H9 (cell line): Measurements from ENCODE around the gene WNT8B. TPM values are rescaled to one million over a fixed set of nuclear protein-coding genes. Genes with fewer than 3 reads are reported as not detected.

Experiments used
- DNase-seq: peaks from one replicate; pipeline ENCODE4 v3.0.0-alpha.2; 2017
- H2AFZ ChIP-seq: one replicate; pipeline ENCODE4 v1.6.1; 2013; ENCODE audit warnings: mild to moderate bottlenecking, low read length, control low read depth, moderate library complexity
- H2AK5ac ChIP-seq: 2 replicates; pipeline ENCODE4 v1.6.1; 2013; ENCODE audit warnings: low read length, control low read depth, mixed read lengths; ENCODE audit not compliant: insufficient read length
- H2BK120ac ChIP-seq: one replicate; pipeline ENCODE4 v1.6.1; 2013; ENCODE audit warnings: low read depth, mild to moderate bottlenecking, low read length, control low read depth, inconsistent platforms; ENCODE audit not compliant: poor library complexity, severe bottlenecking
- H2BK12ac ChIP-seq: 2 replicates; pipeline ENCODE4 v1.6.1; 2013; ENCODE audit warnings: low read length, control low read depth, mixed read lengths, low read depth; ENCODE audit not compliant: insufficient read length
- H2BK15ac ChIP-seq: 2 replicates; pipeline ENCODE4 v1.6.1; 2013; ENCODE audit warnings: low read depth, low read length, control low read depth
- H2BK20ac ChIP-seq: one replicate; pipeline ENCODE4 v1.6.1; 2013; ENCODE audit warnings: low read depth, mild to moderate bottlenecking, low read length, control low read depth, inconsistent platforms; ENCODE audit not compliant: poor library complexity, severe bottlenecking
- H2BK5ac ChIP-seq: 2 replicates; pipeline ENCODE4 v1.6.1; 2013; ENCODE audit warnings: low read length, control low read depth, mixed read lengths; ENCODE audit not compliant: insufficient read length
- H3K14ac ChIP-seq: 2 replicates; pipeline ENCODE4 v1.6.1; 2013; ENCODE audit warnings: low read length, control low read depth; ENCODE audit not compliant: insufficient read depth
- H3K18ac ChIP-seq: 2 replicates; pipeline ENCODE4 v1.6.1; 2013; ENCODE audit warnings: low read depth, mild to moderate bottlenecking, mixed read lengths, low read length, control low read depth; ENCODE audit not compliant: insufficient read length
- H3K23ac ChIP-seq: 2 replicates; pipeline ENCODE4 v1.6.1; 2013; ENCODE audit warnings: low read length, control low read depth, mixed read lengths, low read depth; ENCODE audit not compliant: insufficient read length
- H3K23me2 ChIP-seq: 2 replicates; pipeline ENCODE4 v1.6.1; 2013; ENCODE audit warnings: low read depth, mild to moderate bottlenecking, mixed read lengths, low read length, control low read depth; ENCODE audit not compliant: insufficient read length, poor library complexity, severe bottlenecking
- H3K27ac ChIP-seq: 2 replicates; pipeline ENCODE4 v1.5.1; 2013; ENCODE audit warnings: low read length, control low read depth, mixed read lengths, low read depth; ENCODE audit not compliant: insufficient read length
- H3K27me3 ChIP-seq: 2 replicates; pipeline ENCODE4 v1.6.1; 2013; ENCODE audit warnings: low read length, control low read depth, inconsistent platforms; ENCODE audit not compliant: insufficient read depth
- H3K4ac ChIP-seq: 2 replicates; pipeline ENCODE4 v1.6.1; 2013; ENCODE audit warnings: low read depth, mild to moderate bottlenecking, control low read depth, inconsistent platforms, low read length, moderate library complexity
- H3K4me1 ChIP-seq: 2 replicates; pipeline ENCODE4 v1.6.1; 2013; ENCODE audit warnings: low read length, control low read depth, inconsistent platforms; ENCODE audit not compliant: insufficient read depth
- H3K4me2 ChIP-seq: 2 replicates; pipeline ENCODE4 v1.6.1; 2013; ENCODE audit warnings: low read length, control low read depth, mixed read lengths; ENCODE audit not compliant: insufficient read length, insufficient read depth
- H3K56ac ChIP-seq: 2 replicates; pipeline ENCODE4 v1.6.1; 2013; ENCODE audit warnings: low read depth, mild to moderate bottlenecking, mixed read lengths, low read length, control low read depth; ENCODE audit not compliant: insufficient read length
- H3K79me1 ChIP-seq: 2 replicates; pipeline ENCODE4 v1.6.1; 2013; ENCODE audit warnings: low read depth, mild to moderate bottlenecking, moderate library complexity, low read length, control low read depth, inconsistent platforms; ENCODE audit not compliant: insufficient read depth, poor library complexity, severe bottlenecking
- H3K79me2 ChIP-seq: 2 replicates; pipeline ENCODE4 v1.6.1; 2013; ENCODE audit warnings: low read length, control low read depth, inconsistent platforms; ENCODE audit not compliant: insufficient read depth
- H3K9ac ChIP-seq: 2 replicates; pipeline ENCODE4 v1.6.1; 2013; ENCODE audit warnings: low read length, control low read depth, mixed read lengths; ENCODE audit not compliant: insufficient read length; ENCODE audit errors: extremely low read depth
- H3K9me3 ChIP-seq: one replicate; pipeline ENCODE4 v1.6.1; 2013; ENCODE audit warnings: low read depth, low read length, inconsistent platforms; ENCODE audit not compliant: control insufficient read depth
- H3T11ph ChIP-seq: one replicate; pipeline ENCODE4 v1.6.1; 2013; ENCODE audit warnings: mild to moderate bottlenecking, low read length, control low read depth, inconsistent platforms
- H4K20me1 ChIP-seq: one replicate; pipeline ENCODE4 v1.6.1; 2013; ENCODE audit not compliant: control insufficient read depth, insufficient read length, insufficient read depth
- H4K5ac ChIP-seq: 2 replicates; pipeline ENCODE4 v1.6.1; 2013; ENCODE audit warnings: low read depth, mild to moderate bottlenecking, mixed read lengths, low read length, control low read depth; ENCODE audit not compliant: insufficient read length
- H4K8ac ChIP-seq: replicated peaks from 2 replicates; pipeline ENCODE4 v1.6.1; 2013; ENCODE audit warnings: low read length, control low read depth, mixed read lengths, low read depth; ENCODE audit not compliant: insufficient read length
- H4K91ac ChIP-seq: 2 replicates; pipeline ENCODE4 v1.6.1; 2013; ENCODE audit warnings: low read depth, mild to moderate bottlenecking, moderate library complexity, mixed read lengths, low read length, control low read depth; ENCODE audit not compliant: insufficient read length
- H3K27ac Mint-ChIP-seq, 3 experiments: 2 replicates in 2 of 3; 3 replicates in 1 of 3; pipeline ENCODE4 v1.8.0; 2020 to 2021; ENCODE audit warnings: mixed read lengths in 3 of 3, mild to moderate bottlenecking in 1 of 3, moderate library complexity in 1 of 3
- H3K27me3 Mint-ChIP-seq: 2 replicates; pipeline ENCODE4 v1.8.0; 2021; ENCODE audit warnings: low read depth, mild to moderate bottlenecking, moderate library complexity, mixed read lengths
- H3K36me3 Mint-ChIP-seq, 3 experiments: 2 replicates in 2 of 3; 3 replicates in 1 of 3; pipeline ENCODE4 v1.8.0; 2020 to 2021; ENCODE audit warnings: low read depth in 3 of 3, mixed read lengths in 3 of 3; ENCODE audit not compliant: insufficient read depth in 1 of 3
- H3K4me1 Mint-ChIP-seq, 2 experiments: 2 replicates each; pipeline ENCODE4 v1.8.0; 2020; ENCODE audit warnings: mixed read lengths in 2 of 2
- H3K4me3 Mint-ChIP-seq, 2 experiments: 2 replicates in 1 of 2; 3 replicates in 1 of 2; pipeline ENCODE4 v1.8.0; 2020 to 2021; ENCODE audit warnings: mild to moderate bottlenecking in 2 of 2, mixed read lengths in 2 of 2, moderate library complexity in 1 of 2
- H3K9me3 Mint-ChIP-seq, 2 experiments: 2 replicates in 1 of 2; 3 replicates in 1 of 2; pipeline ENCODE4 v1.8.0; 2020; ENCODE audit warnings: mild to moderate bottlenecking in 2 of 2, mixed read lengths in 2 of 2, moderate library complexity in 1 of 2
- WGBS: extraction: QIAGEN DNeasy Blood & Tissue Kit; methylation state at CpG from one replicate; pipeline ENCODE4 v1.1.7; 2013; ENCODE audit warnings: missing lambda C conversion rate, low lambda C conversion rate, mixed read lengths; ENCODE audit not compliant: insufficient read length; ENCODE audit errors: extremely low coverage; 5-methylcytosine and 5-hydroxymethylcytosine counted together
- total RNA-seq: library from RNA; stranded (reverse); gene quantifications from 2 replicates; pipeline ENCODE4 v1.2.1, GENCODE V29; 2021
- TF ChIP-seq, protein P1 (sequence below): fragments of 200-600 bp; sonication (generic); conservative IDR thresholded peaks from 3 replicates; pipeline ENCODE4 v1.8.0; 2021; ENCODE audit warnings: antibody characterized with exemption, mild to moderate bottlenecking

The WNT8B gene
- total RNA-seq, 1 experiment from 2014 or later = not detected

DNA sequence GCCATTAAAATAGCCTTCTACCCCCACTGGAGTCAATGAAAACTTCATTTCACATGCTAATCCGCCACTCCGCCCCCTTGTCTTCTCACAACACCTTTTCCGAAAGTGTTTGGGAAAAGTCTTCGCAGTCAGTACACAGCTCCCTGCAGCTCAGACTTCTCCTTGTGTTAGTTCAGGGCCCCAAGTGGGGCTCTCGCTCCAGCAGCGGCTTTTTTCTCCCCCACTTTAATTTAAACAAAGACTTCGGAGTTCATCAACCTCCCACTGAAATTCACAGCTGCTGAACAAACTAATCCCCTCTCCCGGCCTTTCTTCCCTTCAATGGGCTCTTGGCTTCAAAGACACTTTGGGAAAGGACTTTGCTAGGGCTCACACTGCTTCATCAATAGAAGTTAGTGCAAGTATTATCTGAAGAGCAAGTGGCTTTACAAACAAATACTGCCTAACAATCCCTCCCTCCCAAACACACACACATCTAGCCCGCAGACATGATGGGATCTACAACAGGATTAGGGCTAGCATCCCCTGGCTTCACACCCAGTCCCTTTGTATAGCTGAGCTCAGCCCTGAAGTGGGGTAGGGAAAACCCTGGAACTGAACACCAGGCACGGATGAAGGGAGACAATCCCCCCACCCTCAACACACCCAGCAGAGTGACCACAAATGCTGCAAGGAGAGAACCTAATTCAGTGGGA lies 23.1 kb downstream of the WNT8B start:
- TF ChIP-seq, protein P1, sequence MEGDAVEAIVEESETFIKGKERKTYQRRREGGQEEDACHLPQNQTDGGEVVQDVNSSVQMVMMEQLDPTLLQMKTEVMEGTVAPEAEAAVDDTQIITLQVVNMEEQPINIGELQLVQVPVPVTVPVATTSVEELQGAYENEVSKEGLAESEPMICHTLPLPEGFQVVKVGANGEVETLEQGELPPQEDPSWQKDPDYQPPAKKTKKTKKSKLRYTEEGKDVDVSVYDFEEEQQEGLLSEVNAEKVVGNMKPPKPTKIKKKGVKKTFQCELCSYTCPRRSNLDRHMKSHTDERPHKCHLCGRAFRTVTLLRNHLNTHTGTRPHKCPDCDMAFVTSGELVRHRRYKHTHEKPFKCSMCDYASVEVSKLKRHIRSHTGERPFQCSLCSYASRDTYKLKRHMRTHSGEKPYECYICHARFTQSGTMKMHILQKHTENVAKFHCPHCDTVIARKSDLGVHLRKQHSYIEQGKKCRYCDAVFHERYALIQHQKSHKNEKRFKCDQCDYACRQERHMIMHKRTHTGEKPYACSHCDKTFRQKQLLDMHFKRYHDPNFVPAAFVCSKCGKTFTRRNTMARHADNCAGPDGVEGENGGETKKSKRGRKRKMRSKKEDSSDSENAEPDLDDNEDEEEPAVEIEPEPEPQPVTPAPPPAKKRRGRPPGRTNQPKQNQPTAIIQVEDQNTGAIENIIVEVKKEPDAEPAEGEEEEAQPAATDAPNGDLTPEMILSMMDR = no peak
- Mint-ChIP-seq H3K27ac (peak overlapping the region; percentile 41 to 87 (median 78); a peak in 3 of 7 replicates), H3K36me3 (peaks cover 8 to 25% (median 19%) of the 10 kb centered on the region in 3 experiments), H3K27me3 (peaks cover 95% of the 10 kb centered on the region), H3K9me3 (peaks cover 0 to 6% of the 10 kb centered on the region in 2 experiments; a peak in 2 of 5 replicates), H3K4me3 (peak overlapping the region; percentile 24 to 65; a peak in 4 of 5 replicates), H3K4me1 (peaks cover 50 to 52% of the 10 kb centered on the region in 2 experiments)
- H3K14ac ChIP-seq = no peak overlapping the region
- H3K27me3 ChIP-seq = peaks cover 65% of the 10 kb centered on the region
- no peak overlapping the region for H3K27ac ChIP-seq
- H3K4me2 ChIP-seq = peak overlapping the region; percentile 50
- WGBS = no CpG with 5 or more reads among the region's 10 CpGs
- no peak overlapping the region for H3K56ac ChIP-seq
- no peak overlapping the region for H3K18ac ChIP-seq
- peaks cover 8% of the 10 kb centered on the region for H3K23me2 ChIP-seq
- no peak overlapping the region for H4K5ac ChIP-seq
- H2BK5ac ChIP-seq = no peak overlapping the region
- H3K9me3 ChIP-seq = no peaks in the 10 kb centered on the region
- H3K4me1 ChIP-seq = peaks cover 7% of the 10 kb centered on the region
- no peaks in the 10 kb centered on the region for H3K79me1 ChIP-seq
- peak; percentile 52 for DNase-seq
- no peaks in the 10 kb centered on the region for H4K20me1 ChIP-seq
- H2BK120ac ChIP-seq = no peak overlapping the region
- no peak overlapping the region for H4K8ac ChIP-seq
- H2AK5ac ChIP-seq = no peak overlapping the region
- no peak overlapping the region for H2AFZ ChIP-seq
- H3K9ac ChIP-seq = no peak overlapping the region
- H4K91ac ChIP-seq = no peak overlapping the region
- H2BK20ac ChIP-seq = no peak overlapping the region
- no peaks in the 10 kb centered on the region for H3K79me2 ChIP-seq
- no peak overlapping the region for H2BK15ac ChIP-seq
- H3K4ac ChIP-seq = no peak overlapping the region
- H3K23ac ChIP-seq = no peak overlapping the region
- H3T11ph ChIP-seq = no peak overlapping the region
- H2BK12ac ChIP-seq = no peak overlapping the region
